Neutrophil (primary cell): Measurements from ENCODE around the gene TMEM59L.

Source experiments
- H3K27ac ChIP-seq: fragments of 200-600 bp; sonication (generic); 2 replicates; pipeline ENCODE4 v1.5.1; 2016; ENCODE audit warnings: mild to moderate bottlenecking, moderate library complexity
- H3K27me3 ChIP-seq: fragments of 200-600 bp; sonication (generic); 2 replicates; pipeline ENCODE4 v1.6.0; 2016; ENCODE audit warnings: mild to moderate bottlenecking
- H3K36me3 ChIP-seq: fragments of 200-600 bp; sonication (generic); 2 replicates; pipeline ENCODE4 v1.5.1; 2017
- H3K4me1 ChIP-seq, 2 experiments: fragments of 200-600 bp in 1 of 2; sonication (generic) in 1 of 2; 1 replicate in 1 of 2; 2 replicates in 1 of 2; pipeline versions ENCODE4 v1.5.1 to v1.6.1; 2013 to 2016; ENCODE audit warnings: low read depth in 1 of 2, low read length in 1 of 2, mild to moderate bottlenecking in 1 of 2, moderate library complexity in 1 of 2; ENCODE audit not compliant: control insufficient read depth in 1 of 2, insufficient read depth in 1 of 2
- H3K4me3 ChIP-seq, 2 experiments: fragments of 200-600 bp in 1 of 2; sonication (generic) in 1 of 2; 1 replicate in 1 of 2; 2 replicates in 1 of 2; pipeline ENCODE4 v1.5.1; 2013 to 2016; ENCODE audit warnings: low read depth in 1 of 2, low read length in 1 of 2, mild to moderate bottlenecking in 1 of 2, moderate library complexity in 1 of 2
- H3K9me3 ChIP-seq: fragments of 200-600 bp; sonication (generic); 2 replicates; pipeline ENCODE4 v1.5.1; 2016
- CTCF ChIP-seq: fragments of 200-600 bp; sonication (generic); IDR thresholded peaks from 2 replicates; pipeline ENCODE4 v1.5.1; 2016; ENCODE audit warnings: antibody characterized with exemption

Gene TMEM59L

GRCh38 chr19:18651733-18652132 is 39.1 kb downstream of the TMEM59L start:
- TF ChIP-seq CTCF, result no peak

GRCh38 chr19:18653853-18654252 is 41.2 kb downstream of the TMEM59L start:
- Histone ChIP-seq H3K36me3 (peaks cover 4% of the 10 kb centered on the region), H3K27ac (no peak overlapping the region), H3K4me3 (no peak overlapping the region), H3K4me1 (peaks cover 9 to 10% of the 10 kb centered on the region in 2 experiments), H3K27me3 (peaks cover 15% of the 10 kb centered on the region), H3K9me3 (no peaks in the 10 kb centered on the region)
- TF ChIP-seq CTCF, result no peak

More at GRCh38 chr19:18651733-18652132, 39.1 kb downstream of the TMEM59L start:
- H3K4me1 ChIP-seq, result peaks cover 9 to 11% of the 10 kb centered on the region in 2 experiments
- peaks cover 4% of the 10 kb centered on the region for H3K36me3 ChIP-seq
- no peaks in the 10 kb centered on the region for H3K9me3 ChIP-seq
- no peak overlapping the region for H3K27ac ChIP-seq
- no peak overlapping the region for H3K4me3 ChIP-seq
- peaks cover 19% of the 10 kb centered on the region for H3K27me3 ChIP-seq

DNA sequence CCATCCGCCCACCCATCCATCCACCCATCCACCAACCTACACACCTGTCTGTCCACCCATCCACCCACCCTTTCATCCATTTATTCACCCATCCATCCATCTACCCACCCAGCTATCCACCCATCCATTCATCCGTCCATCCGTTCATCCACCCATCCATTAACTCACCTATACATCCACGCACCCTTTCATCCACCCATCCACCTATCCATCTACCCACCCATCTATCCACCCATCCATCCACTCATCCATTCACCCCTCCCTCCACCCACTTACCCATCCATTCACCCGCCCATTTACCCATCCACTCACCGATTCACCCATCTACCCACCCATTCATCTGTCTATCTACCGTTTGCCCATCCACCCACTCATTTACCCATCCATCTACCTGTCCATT is 41.8 kb downstream of the TMEM59L start:
- H3K9me3 ChIP-seq, result no peaks in the 10 kb centered on the region
- H3K4me1 ChIP-seq, result peaks cover 4% of the 10 kb centered on the region in 2 experiments
- H3K27me3 ChIP-seq, result peaks cover 15% of the 10 kb centered on the region
- H3K36me3 ChIP-seq, result peaks cover 4% of the 10 kb centered on the region
- H3K27ac ChIP-seq, result no peak overlapping the region
- no peak for TF ChIP-seq CTCF
- H3K4me3 ChIP-seq, result no peak overlapping the region

GRCh38 chr19:18655173-18655844 is 42.6 kb downstream of the TMEM59L start:
- Histone ChIP-seq H3K36me3 (peaks cover 4% of the 10 kb centered on the region), H3K27me3 (peaks cover 8% of the 10 kb centered on the region), H3K4me1 (no peaks in the 10 kb centered on the region), H3K4me3 (no peak overlapping the region), H3K27ac (no peak overlapping the region), H3K9me3 (no peaks in the 10 kb centered on the region)
- no peak for TF ChIP-seq CTCF

DNA sequence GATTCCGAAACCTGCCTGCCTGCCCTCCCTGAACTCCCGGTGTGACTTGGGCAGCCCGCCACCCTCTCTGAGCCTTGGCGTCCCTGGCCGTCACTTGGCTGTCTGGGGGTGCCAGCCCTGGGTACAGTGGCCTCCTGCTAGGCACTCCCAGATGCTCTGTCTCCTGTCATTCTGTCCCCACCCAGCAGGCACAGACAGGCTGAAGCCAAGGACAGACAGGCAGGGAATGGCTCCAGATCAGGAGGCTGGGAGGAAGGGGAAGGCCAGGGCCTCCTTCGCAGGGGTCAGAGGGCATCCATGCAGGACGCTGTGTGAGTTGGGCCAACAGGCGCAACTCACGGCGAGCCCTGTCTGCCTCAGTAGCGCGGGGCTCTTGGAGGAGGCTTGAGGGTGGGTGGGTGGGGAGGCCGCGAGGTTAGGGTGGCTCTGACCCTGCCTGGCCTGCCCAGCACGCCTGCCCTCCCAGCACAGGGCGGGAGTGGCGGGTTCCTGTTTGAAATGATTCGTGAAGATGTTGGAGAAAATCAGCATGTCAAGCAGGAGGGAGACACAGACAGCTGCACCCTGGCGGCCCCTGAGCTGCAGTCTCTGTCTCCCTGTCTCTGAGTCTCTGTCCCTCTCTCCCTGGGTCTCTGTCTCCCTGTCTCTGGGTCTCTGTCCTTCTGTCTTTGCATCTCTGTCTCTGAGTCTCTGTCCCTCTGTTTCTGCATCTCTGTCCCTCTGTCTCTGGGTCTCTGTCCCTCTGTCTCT is 43.8 kb downstream of the TMEM59L start:
- H3K4me1 ChIP-seq, result no peaks in the 10 kb centered on the region
- no peak overlapping the region for H3K4me3 ChIP-seq
- H3K9me3 ChIP-seq, result no peaks in the 10 kb centered on the region
- H3K36me3 ChIP-seq, result no peaks in the 10 kb centered on the region
- peaks cover 8% of the 10 kb centered on the region for H3K27me3 ChIP-seq
- TF ChIP-seq CTCF, result no peak
- H3K27ac ChIP-seq, result no peak overlapping the region
